ENCODE measurements around the gene C12orf42.

C12orf42 gene

DNA sequence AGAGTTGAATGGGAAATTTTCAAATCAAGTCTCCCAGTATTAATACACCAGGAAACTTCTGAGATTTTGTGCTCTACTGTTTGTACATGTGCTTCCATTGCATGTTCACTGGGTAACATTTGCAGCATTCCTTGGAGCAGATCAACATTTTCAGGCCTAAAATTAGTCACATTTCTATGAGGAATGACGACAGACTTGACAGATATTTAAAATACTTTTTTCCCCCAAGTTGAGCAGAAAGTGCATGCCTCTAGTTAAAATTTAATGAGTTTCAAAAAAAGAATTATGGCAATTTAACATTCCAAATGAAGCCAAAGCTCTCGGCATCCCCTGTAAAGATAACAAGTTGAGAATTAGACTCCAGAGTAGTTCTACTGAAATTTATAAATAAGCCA, 72.3 kb downstream of the C12orf42 start:
- DNase-seq: no peak

DNA sequence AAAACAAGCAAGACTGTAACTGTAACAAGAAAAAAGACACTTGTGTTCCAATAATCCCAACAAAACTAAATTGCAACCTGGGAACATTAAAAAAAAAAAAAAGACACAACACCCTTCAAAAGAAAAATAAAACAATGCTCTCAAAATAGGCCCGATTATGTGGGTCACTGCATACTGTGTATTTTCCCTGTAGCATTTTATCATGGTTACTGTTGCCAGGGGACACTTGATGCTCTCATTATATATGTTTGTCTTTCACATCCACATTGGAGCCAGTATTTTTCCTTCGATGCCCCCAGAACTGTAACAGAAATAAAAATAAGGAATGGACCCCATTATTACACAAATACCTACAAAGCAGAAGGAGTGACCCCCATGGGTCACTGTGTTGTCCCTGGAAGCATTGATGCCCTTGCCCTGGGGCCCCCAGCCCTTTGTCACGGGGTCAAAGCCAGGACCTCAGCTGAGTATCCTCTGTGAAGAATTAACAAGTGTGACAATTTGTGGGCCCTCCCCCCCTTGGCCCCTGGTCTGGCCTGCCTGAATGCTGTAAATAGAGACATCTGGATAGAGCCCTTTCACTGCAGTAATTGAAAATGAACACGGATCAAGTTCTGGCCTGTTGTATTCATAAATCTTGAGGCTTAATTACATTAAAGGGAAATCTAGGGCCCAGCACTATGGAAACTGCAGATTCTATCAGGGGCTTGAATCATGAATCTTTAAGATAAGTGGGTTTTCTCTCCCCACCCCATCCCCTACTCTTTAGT, 72.8 kb downstream of the C12orf42 start:
- peak; percentile 41 for DNase-seq

DNA sequence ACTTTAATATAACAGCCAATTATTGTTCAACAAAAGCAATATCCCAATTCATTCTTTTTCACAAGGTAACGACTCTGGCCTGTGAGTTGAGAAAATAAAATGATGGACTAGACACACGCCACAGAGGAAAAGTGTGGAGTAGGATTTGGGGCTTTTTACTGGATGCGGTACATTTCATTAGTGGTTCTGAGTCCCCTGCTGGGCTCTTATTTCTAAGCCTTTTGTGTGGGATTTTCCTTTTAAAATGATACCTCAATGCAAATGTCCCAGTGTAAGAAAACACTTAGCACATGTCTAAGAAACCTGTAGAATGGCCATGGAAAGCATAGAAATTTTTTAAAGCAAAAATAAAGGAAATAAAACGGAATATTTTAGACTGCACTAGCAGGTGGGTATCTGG, 73.4 kb downstream of the C12orf42 start:
- DNase-seq: no peak

DNA sequence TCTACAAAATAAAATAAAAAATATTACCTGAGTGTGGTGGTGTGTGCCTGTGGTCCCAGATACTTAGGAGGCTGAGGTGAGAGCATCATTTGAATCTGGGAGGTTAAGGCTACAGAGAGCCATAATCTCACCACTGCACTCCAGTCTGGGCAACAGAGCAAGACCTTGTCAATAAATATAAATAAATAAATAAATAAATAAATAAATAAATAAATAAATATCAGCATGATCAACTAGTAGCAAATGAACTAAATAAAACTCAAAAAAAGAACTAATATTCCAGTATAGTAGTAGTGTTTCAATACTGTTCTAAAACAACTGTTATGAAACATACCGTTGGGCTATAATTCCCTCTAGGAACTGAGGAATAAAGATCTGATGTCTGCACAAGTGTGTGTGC, 74.4 kb downstream of the C12orf42 start:
- DNase-seq: no peak

- no peak for DNase-seq
Observed at GRCh38 chr12:103415681-103416080, 80.1 kb downstream of the C12orf42 start.

DNA sequence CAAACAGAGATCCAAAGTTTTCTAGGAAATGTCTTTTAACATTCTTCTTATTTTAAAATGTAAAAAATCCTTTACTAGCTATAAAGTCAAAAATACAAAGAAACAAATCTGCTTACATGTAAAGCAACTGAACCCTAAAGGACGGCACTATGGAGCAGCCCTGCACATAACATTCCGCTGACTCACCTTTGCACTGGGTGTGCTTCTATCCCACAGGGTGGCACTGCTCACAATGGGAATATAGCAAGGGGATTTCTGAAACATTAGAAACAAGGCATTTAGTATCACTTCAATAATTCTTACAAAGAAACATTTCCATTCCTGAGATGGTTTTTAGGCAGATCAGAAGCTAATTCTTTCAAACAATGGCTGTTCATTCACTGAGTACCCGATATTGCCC, 94.3 kb downstream of the C12orf42 start:
- DNase-seq: no peak

GRCh38 chr12:103399986-103400385, 95.8 kb downstream of the C12orf42 start:
- no peak for DNase-seq

GRCh38 chr12:103397536-103397935, 98.2 kb downstream of the C12orf42 start:
- no peak for DNase-seq

DNA sequence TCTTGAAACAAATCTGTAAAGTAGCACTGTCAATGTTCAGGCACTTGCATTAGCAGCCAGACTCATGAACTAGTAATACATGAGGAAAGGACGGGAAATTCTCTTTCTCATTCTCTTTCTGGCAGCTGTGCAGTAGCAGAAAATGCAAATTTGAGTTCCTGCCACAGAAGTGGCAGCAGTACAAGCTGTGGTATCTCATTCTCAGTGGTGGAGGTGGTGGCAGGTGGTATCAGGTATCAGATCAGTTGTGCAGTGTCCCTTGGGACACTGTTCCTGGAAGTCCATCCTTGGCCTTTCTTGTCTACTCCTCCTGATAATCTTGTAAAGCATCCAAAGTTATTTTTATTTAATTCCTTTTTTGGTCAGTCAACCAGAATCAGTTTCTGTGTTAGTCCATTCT, 103.0 kb downstream of the C12orf42 start:
- DNase-seq: no peak

DNA sequence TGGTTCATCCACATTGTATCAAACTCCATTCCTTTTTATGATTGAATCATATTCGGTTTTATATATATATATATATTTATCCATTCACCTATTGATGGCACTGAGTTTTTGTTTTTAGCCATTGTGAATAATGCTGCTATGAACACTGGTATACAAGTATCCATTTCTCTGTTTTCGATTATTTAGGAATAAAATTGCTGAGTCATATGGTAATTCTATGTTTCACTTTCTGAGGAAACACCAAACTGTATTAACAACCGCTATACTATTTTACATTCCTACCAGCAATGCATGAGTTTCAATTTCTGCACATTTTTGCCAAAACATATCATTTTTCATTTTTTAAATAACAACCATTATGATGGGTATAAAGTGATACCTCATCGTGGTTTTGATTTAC, 104.7 kb downstream of the C12orf42 start:
- no peak for DNase-seq

DNA sequence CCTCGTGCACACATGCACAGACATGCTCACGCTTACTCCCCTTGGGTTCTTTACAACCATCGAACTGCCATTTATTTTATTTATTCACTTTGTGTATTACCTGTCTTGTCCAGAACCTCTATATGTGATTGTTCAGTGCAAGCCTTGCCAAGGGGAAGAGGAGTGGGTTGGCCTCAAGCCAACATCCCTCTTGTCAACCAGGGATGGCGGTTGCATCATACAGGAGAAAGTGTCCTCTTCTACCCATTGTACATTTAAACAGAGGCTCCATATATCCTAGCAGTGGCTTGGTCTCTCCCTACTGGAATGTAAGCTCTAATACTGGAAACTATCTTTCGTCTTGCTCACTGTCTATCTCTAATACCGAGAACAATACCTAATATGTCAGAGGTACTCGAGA, 108.4 kb downstream of the C12orf42 start:
- peak; percentile 92 for DNase-seq

DNA sequence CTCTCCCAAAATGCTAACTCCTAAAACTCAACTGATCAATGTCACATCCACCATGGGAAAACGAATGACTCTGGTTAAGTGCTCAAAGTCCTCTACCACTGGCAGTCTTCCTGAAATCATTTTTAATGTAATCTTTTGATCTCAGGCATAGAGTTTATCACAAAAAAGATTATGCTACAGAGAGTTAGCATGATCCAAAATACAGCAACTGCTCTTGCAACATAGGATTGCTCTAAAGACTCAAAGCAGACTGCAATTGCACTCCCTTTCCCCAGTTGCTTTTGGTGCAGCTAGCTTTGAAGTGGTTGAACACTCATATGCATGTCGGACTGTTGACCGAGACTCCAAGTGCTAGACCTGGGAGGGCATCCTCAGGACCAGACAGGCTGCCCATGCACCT, 109.3 kb downstream of the C12orf42 start:
- no peak for DNase-seq

DNA sequence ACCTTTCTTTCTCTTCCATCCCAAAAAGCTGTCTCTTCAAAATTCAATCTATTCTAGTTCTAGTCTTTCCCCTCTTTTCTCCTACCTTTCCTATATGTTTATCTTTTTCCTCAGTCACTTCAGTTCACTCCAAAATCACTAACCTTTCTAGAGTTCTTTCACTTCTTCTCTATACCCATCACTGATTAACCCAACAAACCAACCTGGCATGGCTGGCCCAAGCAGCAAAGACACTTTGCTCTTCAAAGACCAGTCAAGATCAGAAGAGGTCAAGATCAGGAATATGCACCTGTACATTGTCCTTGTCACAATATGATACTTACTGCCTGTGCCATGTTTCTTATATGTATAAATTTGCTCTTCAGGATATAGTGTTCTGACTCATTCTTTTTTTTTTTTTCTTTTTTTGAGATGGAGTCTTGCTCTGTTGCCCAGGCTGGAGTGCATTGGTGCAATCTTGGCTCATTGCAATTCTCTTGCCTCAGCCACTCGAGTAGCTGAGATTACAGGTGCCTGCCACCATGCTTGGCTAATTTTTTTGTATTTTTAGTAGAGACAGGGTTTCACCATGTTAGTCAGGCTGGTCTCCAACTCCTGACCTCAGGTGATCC, 112.9 kb downstream of the C12orf42 start:
- no peak for DNase-seq

- DNase-seq: no peak
Observed at GRCh38 chr12:103382119-103382518, 113.6 kb downstream of the C12orf42 start.

DNA sequence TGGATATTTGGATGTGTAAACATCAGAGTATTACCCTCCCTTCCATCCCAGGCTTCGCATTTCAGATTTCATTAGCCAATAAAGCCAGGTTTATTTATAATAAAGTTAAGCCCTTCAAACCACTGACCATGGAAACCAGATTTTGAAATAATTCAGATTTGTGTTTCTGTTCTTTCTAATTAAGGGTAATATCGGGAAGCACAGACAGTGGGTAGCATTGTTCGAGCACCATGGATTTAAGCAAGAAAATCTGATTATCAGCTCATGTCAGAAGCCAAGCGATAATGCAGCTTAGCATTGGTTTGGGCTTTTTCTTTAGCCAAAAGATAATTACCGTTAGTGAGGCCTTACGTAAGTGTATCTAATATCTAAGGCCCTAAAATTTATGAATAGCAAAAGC, 116.1 kb downstream of the C12orf42 start:
- DNase-seq: no peak

GRCh38 chr12:103373088-103373523, 122.7 kb downstream of the C12orf42 start:
- peak; percentile 95 for DNase-seq

- DNase-seq: no peak
Observed at GRCh38 chr12:103369929-103370328, 125.8 kb downstream of the C12orf42 start.

DNA sequence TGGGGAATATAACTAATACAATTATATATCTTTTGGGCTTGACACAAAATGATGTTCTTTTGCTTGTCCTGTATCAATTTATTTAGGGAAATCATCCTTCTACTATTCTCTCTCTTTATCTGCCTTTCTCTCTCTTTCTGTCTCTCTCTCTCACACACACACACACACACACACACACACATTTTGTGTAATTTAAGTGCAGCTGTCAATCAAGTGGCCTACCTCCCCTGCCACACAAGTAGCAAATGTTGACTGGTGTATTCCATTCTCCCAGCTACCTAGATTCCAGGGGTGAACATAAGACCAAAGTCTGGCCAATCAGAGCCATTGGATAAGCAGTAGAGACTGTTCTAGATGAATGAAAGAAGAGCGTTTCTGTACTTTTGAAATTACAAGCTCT, 127.6 kb downstream of the C12orf42 start:
- DNase-seq: no peak

- no peak for DNase-seq
Observed at GRCh38 chr12:103354403-103354802, 141.4 kb downstream of the C12orf42 start.

- no peak for DNase-seq
Observed at GRCh38 chr12:103353913-103354312, 141.9 kb downstream of the C12orf42 start.

- no peak for DNase-seq
Observed at GRCh38 chr12:103350116-103350515, 145.7 kb downstream of the C12orf42 start.

GRCh38 chr12:103348935-103349334, 146.8 kb downstream of the C12orf42 start:
- no peak for DNase-seq

- DNase-seq: no peak
Observed at GRCh38 chr12:103336940-103337339, 158.8 kb downstream of the C12orf42 start.

DNA sequence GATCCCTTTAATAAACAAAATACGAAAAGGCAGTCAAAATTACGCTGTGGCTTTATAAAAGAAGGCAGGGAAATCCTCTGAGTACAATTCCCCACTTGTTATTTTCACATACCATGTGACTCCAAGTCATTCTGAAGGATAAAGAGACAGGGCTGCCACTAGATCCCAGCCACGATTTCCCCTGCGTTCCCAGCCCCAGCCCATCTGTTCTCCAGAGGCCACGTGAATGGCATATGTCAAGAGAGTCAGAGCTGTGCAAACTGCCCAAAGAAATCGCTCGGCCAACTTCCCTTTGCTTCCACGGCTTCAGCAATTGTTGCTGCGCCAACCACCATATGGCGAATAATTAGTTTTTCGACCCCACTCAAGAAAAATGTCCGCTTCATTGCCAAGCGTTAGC, 161.3 kb downstream of the C12orf42 start:
- no peak for DNase-seq

DNA sequence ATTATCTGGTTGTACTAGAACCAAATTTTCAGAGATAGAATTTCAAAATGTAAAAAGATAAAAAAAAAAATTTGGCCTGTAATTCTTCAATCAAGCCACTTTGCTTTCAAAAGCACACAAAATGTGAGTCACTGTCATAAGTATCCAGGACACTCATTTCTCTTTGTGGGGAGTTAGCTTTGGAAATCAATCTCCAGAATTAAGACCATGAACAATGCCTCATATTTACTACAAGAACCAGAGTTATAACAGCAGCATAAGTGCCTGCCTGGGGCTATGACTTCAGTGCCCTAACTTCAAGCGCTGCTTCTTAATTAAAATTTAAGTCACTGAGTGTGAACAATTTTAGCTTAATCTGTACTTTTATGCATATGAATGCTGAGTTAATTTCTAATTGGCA, 162.1 kb downstream of the C12orf42 start:
- DNase-seq: no peak
